AG09309 (cell line): Measurements from ENCODE around the gene CCER1.

Experiments used
- DNase-seq: peaks from one replicate; pipeline ENCODE4 v3.0.0-alpha.2; 2010; ENCODE audit warnings: low read depth
- H3K4me3 ChIP-seq: 2 replicates; pipeline ENCODE4 v1.5.1; 2011; ENCODE audit warnings: mild to moderate bottlenecking, low read depth, low read length, moderate library complexity; ENCODE audit not compliant: control insufficient read depth
- TF ChIP-seq, protein P1 (sequence below): IDR thresholded peaks from 2 replicates; pipeline ENCODE4 v1.5.1; 2011; ENCODE audit warnings: mild to moderate bottlenecking, low read depth, low read length, inconsistent platforms; ENCODE audit not compliant: insufficient read depth, control insufficient read depth; ENCODE audit errors: missing control alignments

CCER1 gene

GRCh38 chr12:90970471-90970870, 15.5 kb upstream of the CCER1 start:
- no peak overlapping the region for H3K4me3 ChIP-seq
- TF ChIP-seq, protein P1, sequence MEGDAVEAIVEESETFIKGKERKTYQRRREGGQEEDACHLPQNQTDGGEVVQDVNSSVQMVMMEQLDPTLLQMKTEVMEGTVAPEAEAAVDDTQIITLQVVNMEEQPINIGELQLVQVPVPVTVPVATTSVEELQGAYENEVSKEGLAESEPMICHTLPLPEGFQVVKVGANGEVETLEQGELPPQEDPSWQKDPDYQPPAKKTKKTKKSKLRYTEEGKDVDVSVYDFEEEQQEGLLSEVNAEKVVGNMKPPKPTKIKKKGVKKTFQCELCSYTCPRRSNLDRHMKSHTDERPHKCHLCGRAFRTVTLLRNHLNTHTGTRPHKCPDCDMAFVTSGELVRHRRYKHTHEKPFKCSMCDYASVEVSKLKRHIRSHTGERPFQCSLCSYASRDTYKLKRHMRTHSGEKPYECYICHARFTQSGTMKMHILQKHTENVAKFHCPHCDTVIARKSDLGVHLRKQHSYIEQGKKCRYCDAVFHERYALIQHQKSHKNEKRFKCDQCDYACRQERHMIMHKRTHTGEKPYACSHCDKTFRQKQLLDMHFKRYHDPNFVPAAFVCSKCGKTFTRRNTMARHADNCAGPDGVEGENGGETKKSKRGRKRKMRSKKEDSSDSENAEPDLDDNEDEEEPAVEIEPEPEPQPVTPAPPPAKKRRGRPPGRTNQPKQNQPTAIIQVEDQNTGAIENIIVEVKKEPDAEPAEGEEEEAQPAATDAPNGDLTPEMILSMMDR = no peak
- DNase-seq = no peak

DNA sequence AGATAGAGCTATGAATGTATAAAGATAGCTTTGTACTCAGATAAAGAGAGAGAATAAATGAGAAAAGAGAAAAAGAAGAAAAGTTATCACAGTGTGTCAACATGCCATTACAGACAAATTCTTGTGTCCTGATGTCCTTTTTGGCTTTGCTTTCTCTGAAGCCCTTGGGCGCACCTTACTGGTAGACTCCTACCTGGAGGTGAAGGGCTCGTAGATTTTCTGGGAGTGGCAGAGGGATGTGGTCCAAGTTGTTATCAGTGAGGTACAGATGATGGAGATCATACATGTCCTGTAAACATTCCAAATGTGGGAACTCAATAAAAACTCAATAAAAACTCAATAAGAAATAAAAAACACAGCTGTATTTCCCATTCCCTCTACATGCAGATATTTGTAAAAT, 14.9 kb upstream of the CCER1 start:
- no peak overlapping the region for H3K4me3 ChIP-seq
- no peak for DNase-seq
- TF ChIP-seq, protein P1 = no peak

GRCh38 chr12:90969346-90969745, 14.4 kb upstream of the CCER1 start:
- TF ChIP-seq, protein P1 = no peak
- H3K4me3 ChIP-seq = no peak overlapping the region
- no peak for DNase-seq

DNA sequence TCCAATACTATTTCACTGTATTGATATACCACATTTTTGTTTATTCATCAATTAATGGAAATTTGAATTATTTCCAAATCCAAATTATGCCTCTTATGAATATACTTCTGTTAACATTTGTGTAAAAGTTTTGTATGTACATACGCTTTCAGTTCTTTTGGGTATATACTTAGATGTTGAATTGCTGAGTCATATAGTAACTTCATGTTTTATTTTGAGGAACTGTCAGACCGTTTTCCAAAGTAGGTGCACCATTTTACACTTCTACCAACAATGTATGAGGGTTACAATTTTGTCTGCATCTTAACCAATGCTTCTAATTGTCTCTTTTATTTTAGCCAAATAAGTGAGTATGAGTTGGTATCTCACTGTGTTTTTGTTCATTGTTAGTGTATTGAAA, 10.2 kb upstream of the CCER1 start:
- no peak for DNase-seq
- H3K4me3 ChIP-seq = no peak overlapping the region

DNA sequence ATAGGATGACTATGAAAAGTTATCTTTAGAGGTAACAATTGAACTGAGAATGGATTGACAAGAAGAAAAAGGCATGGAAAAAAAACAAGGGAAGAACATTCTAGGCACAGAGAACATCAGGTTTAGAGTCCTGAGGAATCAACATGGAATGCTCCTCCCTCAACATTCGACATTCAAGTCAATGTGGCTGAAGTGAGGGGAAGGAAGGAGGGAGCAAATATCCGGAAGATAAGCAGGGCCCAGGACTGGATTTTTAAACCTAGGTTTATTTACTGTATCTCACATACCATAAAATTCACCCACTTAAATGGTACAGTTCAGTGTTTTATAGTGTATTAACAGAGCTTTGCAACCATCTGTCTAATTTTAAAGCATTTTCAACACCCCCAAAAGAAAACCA, 9.6 kb upstream of the CCER1 start:
- TF ChIP-seq, protein P1 = no peak
- no peak for DNase-seq
- H3K4me3 ChIP-seq = no peak overlapping the region

More for the DNA sequence above, 10.2 kb upstream of the CCER1 start:
- TF ChIP-seq, protein P1 = no peak

DNA sequence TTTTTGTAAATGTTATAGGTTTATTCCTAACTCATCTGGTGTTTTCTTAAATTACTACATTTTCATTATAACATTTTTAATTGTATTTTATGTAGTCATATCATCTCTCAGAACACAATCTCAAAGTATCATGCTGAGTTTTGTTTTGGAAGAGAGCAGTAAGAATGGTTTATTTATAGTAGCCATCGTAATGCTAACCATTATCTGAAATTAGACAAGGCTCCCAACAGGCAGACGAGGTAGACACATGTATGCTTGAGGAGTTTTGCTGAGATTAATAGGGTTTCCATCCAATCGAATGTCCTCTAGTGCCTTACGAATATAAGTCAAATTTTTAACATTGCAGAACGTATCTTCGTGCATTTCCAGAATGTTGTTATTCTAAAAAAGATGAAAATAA, 9.0 kb upstream of the CCER1 start:
- DNase-seq = no peak
- no peak overlapping the region for H3K4me3 ChIP-seq
- TF ChIP-seq, protein P1 = no peak

GRCh38 chr12:90961154-90961553, 6.2 kb upstream of the CCER1 start:
- TF ChIP-seq, protein P1 = no peak
- no peak overlapping the region for H3K4me3 ChIP-seq
- no peak for DNase-seq
